Osteoblast (primary cell): ENCODE results near the gene TEX30. TPM values are rescaled to one million over a fixed set of nuclear protein-coding genes. Genes with fewer than 3 reads are reported as not detected.

Source experiments
- DNase-seq: peaks from one replicate; pipeline ENCODE4 v3.0.0; 2011; ENCODE audit warnings: low spot score, mixed read lengths; ENCODE audit not compliant: insufficient read length; ENCODE audit errors: missing footprints
- H2AFZ ChIP-seq: 2 replicates; pipeline ENCODE4 v1.6.0; 2011; ENCODE audit warnings: mild to moderate bottlenecking, low read length
- H3K27ac ChIP-seq: 2 replicates; pipeline ENCODE4 v1.5.1; 2011; ENCODE audit warnings: mild to moderate bottlenecking, low read depth, low read length, moderate library complexity
- H3K27me3 ChIP-seq: 2 replicates; pipeline ENCODE4 v1.6.0; 2012; ENCODE audit warnings: mild to moderate bottlenecking, control low read depth, inconsistent platforms, low read length, moderate library complexity; ENCODE audit not compliant: insufficient read depth
- H3K36me3 ChIP-seq: 2 replicates; pipeline ENCODE4 v1.5.1; 2011; ENCODE audit warnings: mild to moderate bottlenecking, low read length, control low read depth, moderate library complexity; ENCODE audit not compliant: insufficient read depth
- H3K4me1 ChIP-seq: 2 replicates; pipeline ENCODE4 v1.5.1; 2011; ENCODE audit warnings: mild to moderate bottlenecking, low read length, control low read depth, moderate library complexity; ENCODE audit not compliant: insufficient read depth
- H3K4me2 ChIP-seq: 2 replicates; pipeline ENCODE4 v1.6.0; 2011; ENCODE audit warnings: mild to moderate bottlenecking, low read length; ENCODE audit not compliant: insufficient read depth
- H3K4me3 ChIP-seq: fragments of 200-600 bp; sonication (generic); 3 replicates; pipeline ENCODE4 v1.5.1; 2012; ENCODE audit warnings: mild to moderate bottlenecking, low read length, inconsistent platforms; ENCODE audit not compliant: insufficient read depth
- H3K79me2 ChIP-seq: 2 replicates; pipeline ENCODE4 v1.6.0; 2012; ENCODE audit warnings: mild to moderate bottlenecking, low read length, control low read depth, inconsistent platforms; ENCODE audit not compliant: insufficient read depth
- H3K9me3 ChIP-seq: 2 replicates; pipeline ENCODE4 v1.5.1; 2011; ENCODE audit warnings: low read depth, low read length, control low read depth
- H4K20me1 ChIP-seq: 2 replicates; pipeline ENCODE4 v1.6.0; 2012; ENCODE audit warnings: mild to moderate bottlenecking, low read length, control low read depth; ENCODE audit not compliant: insufficient read depth
- total RNA-seq: library from RNA; depleted of rRNA; stranded (reverse); fragments of >200 nt; gene quantifications from 2 replicates; pipeline ENCODE4 v1.2.3, GENCODE V29; 2012
- TF ChIP-seq, protein P1 (sequence below): IDR thresholded peaks from 2 replicates; pipeline ENCODE4 v1.5.1; 2011; ENCODE audit warnings: mild to moderate bottlenecking, low read depth, low read length, moderate library complexity; ENCODE audit errors: extremely low read depth

The TEX30 gene
- total RNA-seq, 1 donor: 13.4 TPM

GRCh38 chr13:102807699-102808098 is 34.1 kb upstream of the TEX30 start:
- TF ChIP-seq, protein P1, sequence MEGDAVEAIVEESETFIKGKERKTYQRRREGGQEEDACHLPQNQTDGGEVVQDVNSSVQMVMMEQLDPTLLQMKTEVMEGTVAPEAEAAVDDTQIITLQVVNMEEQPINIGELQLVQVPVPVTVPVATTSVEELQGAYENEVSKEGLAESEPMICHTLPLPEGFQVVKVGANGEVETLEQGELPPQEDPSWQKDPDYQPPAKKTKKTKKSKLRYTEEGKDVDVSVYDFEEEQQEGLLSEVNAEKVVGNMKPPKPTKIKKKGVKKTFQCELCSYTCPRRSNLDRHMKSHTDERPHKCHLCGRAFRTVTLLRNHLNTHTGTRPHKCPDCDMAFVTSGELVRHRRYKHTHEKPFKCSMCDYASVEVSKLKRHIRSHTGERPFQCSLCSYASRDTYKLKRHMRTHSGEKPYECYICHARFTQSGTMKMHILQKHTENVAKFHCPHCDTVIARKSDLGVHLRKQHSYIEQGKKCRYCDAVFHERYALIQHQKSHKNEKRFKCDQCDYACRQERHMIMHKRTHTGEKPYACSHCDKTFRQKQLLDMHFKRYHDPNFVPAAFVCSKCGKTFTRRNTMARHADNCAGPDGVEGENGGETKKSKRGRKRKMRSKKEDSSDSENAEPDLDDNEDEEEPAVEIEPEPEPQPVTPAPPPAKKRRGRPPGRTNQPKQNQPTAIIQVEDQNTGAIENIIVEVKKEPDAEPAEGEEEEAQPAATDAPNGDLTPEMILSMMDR: no peak
- Histone ChIP-seq H3K27ac (no peak overlapping the region), H3K4me3 (no peak overlapping the region), H3K36me3 (no peaks in the 10 kb centered on the region), H3K79me2 (peaks cover 85% of the 10 kb centered on the region), H4K20me1 (no peaks in the 10 kb centered on the region), H3K27me3 (no peaks in the 10 kb centered on the region), H2AFZ (no peak overlapping the region), H3K4me1 (peaks cover 5% of the 10 kb centered on the region), H3K4me2 (no peak overlapping the region), H3K9me3 (no peaks in the 10 kb centered on the region)
- DNase-seq: no peak

- Histone ChIP-seq H3K79me2 (peaks cover 87% of the 10 kb centered on the region), H3K4me3 (no peak overlapping the region), H3K4me1 (peaks cover 3% of the 10 kb centered on the region), H4K20me1 (no peaks in the 10 kb centered on the region), H3K4me2 (no peak overlapping the region), H3K9me3 (no peaks in the 10 kb centered on the region), H2AFZ (no peak overlapping the region), H3K27ac (no peak overlapping the region), H3K27me3 (no peaks in the 10 kb centered on the region), H3K36me3 (no peaks in the 10 kb centered on the region)
- DNase-seq: no peak
- TF ChIP-seq, protein P1: no peak
Measured at GRCh38 chr13:102805680-102806079, 32.1 kb upstream of the TEX30 start.

GRCh38 chr13:102800145-102801041 is 26.8 kb upstream of the TEX30 start:
- peaks cover 8% of the 10 kb centered on the region for H3K4me1 ChIP-seq
- peak; percentile 98 for DNase-seq
- peak overlapping the region; percentile 94 for H3K4me3 ChIP-seq
- H3K36me3 ChIP-seq: peaks cover 3% of the 10 kb centered on the region
- H2AFZ ChIP-seq: peak overlapping the region; percentile 99
- no peaks in the 10 kb centered on the region for H4K20me1 ChIP-seq
- TF ChIP-seq, protein P1: peak; percentile 63
- peak overlapping the region; percentile 97 for H3K4me2 ChIP-seq
- H3K27ac ChIP-seq: peak overlapping the region; percentile 54
- no peaks in the 10 kb centered on the region for H3K9me3 ChIP-seq
- H3K27me3 ChIP-seq: no peaks in the 10 kb centered on the region
- H3K79me2 ChIP-seq: peaks cover 82% of the 10 kb centered on the region

DNA sequence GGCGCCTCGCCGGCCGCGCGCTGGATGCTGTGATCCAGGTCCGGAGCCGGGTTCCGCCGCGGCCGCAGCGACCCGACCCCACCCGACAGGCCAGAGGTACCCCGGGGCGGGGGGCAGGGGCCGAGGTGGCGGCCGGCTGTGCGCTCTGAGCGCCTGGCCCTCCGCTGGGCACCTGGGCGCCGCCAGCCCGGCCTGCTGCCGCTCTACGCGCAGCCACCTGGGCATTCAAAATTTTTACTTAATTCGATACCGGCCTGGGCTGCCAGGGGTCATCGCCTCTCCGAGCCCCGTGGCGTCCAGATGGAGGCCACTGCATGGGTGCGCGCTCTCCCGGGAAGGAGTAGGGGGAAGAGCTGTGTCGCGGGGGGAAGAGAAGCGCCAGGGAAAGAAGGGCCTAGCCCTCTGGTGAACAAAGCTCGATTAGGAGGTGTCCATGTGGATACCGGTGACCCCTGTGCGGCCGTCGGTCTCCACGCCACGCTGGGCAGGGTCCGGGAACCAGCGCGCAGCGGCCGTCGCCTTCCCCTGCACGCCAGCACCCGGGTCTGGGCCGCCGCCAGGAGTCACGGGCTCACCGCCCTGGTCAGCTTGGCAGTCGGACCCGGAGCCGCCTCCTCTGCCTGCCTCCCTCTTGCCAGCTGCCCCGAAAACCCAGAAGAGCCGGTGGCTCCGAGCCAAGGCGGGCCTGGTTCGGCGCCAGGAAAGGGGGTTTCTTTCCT is 26.0 kb upstream of the TEX30 start:
- peak; percentile 85 for DNase-seq

More for the DNA sequence above, 26.0 kb upstream of the TEX30 start:
- H3K4me3 ChIP-seq: peak overlapping the region; percentile 94
- H3K4me2 ChIP-seq: peak overlapping the region; percentile 97
- TF ChIP-seq, protein P1: no peak
- H3K79me2 ChIP-seq: peaks cover 74% of the 10 kb centered on the region
- H3K4me1 ChIP-seq: peaks cover 8% of the 10 kb centered on the region
- no peaks in the 10 kb centered on the region for H3K9me3 ChIP-seq
- no peaks in the 10 kb centered on the region for H3K27me3 ChIP-seq
- H3K27ac ChIP-seq: peak overlapping the region; percentile 54
- H2AFZ ChIP-seq: peak overlapping the region; percentile 99
- no peaks in the 10 kb centered on the region for H4K20me1 ChIP-seq
- H3K36me3 ChIP-seq: peaks cover 3% of the 10 kb centered on the region
